ENCODE measurements around the gene SMARCC1.

DNA sequence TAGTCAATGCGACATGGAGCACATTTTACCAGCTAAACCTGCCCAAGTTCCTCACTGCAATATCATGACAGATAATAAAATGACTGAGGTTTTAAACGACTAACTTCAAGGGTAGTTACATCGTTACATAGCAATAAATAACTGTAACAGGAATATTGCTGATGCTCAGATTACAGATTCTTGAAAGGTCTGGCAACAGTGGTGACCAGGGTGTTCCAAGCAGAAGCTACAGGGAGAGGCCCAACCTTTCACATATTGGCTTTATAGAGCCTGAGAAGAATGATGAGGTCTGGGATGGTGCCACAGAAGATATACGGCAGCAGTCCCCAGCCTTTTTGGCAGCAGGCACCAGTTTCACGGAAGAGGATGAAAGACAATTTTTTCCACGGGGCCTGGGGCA is 151.9 kb downstream of the SMARCC1 start:
- TF ChIP-seq POLR2A (IDR thresholded peaks at IDR 0.05) (no peak), CTCF (IDR thresholded peaks at IDR 0.05) (no peak), POLR2AphosphoS5 (IDR thresholded peaks at IDR 0.05) (no peak)
